ENCODE data around the gene IPO7. TPM values are rescaled to one million over a fixed set of nuclear protein-coding genes. Genes with fewer than 3 reads are reported as not detected.

Gene IPO7
- 211 and 239 TPM in 2 replicates for total RNA-seq

GRCh38 chr11:9384535-9385326 lies at the start of gene IPO7:
IPO7 (plus strand) TSS chr11:9384652; CDS start chr11:9384764, 112 bp downstream.

GRCh38 chr11:9460322-9461062 lies 76.0 kb downstream of the IPO7 start, which contains the start of gene ZNF143:
ZNF143 (plus strand) TSS chr11:9461012; CDS start chr11:9471309, 10,297 bp downstream.

Small RNA genes within 50 kb of the gene (small RNA-seq; reads per million reads assigned to genes)
- 757 reads per million, percentile 99 among the genes with 10 or more reads in this experiment for gene SNORA23

Other genes starting within 250 kb of the IPO7 start
- 152 and 157 TPM in 2 replicates for gene DENND5A, start 119.3 kb upstream of the IPO7 start, total RNA-seq
- gene TMEM41B, start 70.1 kb upstream of the IPO7 start, total RNA-seq: 27.2 and 37.1 TPM in 2 replicates
- gene ZNF143, start 76.4 kb downstream of the IPO7 start, total RNA-seq: 21.3 and 26.6 TPM in 2 replicates
- 20.2 and 36.9 TPM in 2 replicates for gene WEE1, start 189.0 kb downstream of the IPO7 start, total RNA-seq